Left hindlimb (tissue), 1 donor: ENCODE data around the gene PRKCG.

Experiments used
- DNase-seq: peaks from one replicate; pipeline ENCODE4 v3.0.0-alpha.2; 2018

The PRKCG gene

GRCh38 chr19:53900191-53900860 lies 18.3 kb downstream of the PRKCG start:
- no peak for DNase-seq

DNA sequence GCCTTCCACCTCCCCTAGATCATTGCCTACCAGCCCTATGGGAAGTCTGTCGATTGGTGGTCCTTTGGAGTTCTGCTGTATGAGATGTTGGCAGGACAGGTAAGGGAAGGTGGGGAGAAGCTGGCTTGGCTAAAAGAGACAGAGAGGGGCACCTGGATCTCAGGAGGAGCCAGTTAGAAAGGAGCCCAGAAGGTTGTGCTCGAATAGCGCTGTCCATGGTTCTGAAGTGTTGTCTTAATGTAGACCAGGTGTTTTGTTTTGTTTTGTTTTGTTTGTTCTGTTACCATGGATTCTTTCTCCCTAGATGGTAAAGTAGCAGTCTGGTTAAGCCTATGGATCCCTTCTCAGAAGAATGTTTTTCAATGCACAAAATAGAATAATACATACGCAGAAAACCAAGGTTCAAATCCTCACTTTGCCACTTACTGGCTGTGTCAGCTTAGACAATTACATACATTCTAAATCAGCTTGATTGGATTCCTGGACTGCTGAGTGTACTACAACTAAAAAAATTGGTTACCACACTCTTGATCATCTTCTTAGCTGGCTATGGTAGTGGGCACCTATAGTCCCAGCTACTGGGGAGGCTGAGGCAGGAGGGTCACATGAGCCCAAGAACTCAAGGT lies 21.2 kb downstream of the PRKCG start:
- no peak for DNase-seq

GRCh38 chr19:53904909-53905308 lies 22.9 kb downstream of the PRKCG start:
- no peak for DNase-seq

- DNase-seq, result no peak
These were observed 23.8 kb downstream of the PRKCG start for GRCh38 chr19:53905787-53906186.

GRCh38 chr19:53906211-53907192 lies 24.5 kb downstream of the PRKCG start:
- peak; percentile 47 for DNase-seq

- DNase-seq, result no peak
These were observed 25.2 kb downstream of the PRKCG start for GRCh38 chr19:53907193-53907581.

GRCh38 chr19:53907690-53908089 lies 25.7 kb downstream of the PRKCG start:
- DNase-seq, result no peak

GRCh38 chr19:53908106-53908934 lies 26.3 kb downstream of the PRKCG start:
- DNase-seq, result peak; percentile 62

DNA sequence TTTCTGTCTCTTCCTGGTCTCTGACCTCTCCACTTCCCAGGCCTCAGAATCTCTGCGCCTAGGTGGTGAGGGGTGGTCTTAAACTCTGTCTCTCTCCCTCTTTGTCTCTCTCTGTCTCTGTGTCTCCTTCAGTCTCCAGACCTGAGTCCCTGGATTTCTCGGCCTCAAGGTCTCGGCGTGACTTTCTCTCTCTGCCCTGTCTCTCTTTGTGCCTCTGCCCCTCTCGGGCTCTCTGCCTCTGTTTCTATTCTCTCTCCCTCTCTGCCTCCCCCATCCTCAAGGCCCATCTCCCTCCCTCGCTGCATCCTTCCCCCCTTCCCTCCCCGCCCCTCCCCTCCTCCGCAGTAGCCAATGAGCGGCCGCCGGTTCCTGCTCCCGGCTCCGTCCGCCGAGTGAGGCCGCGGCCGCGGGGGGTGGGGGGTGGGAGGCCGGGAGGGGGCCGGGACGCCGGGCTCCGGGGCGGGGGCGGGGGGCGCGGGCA lies 27.0 kb downstream of the PRKCG start, which contains the start of gene CACNG7:
Gene CACNG7, plus strand, starts transcription at position 344 of the 481 bp plus-strand sequence. CDS start 3,554 bp downstream, outside the sequence.
- no peak for DNase-seq

GRCh38 chr19:53909471-53910169 lies 27.6 kb downstream of the PRKCG start:
- no peak for DNase-seq

DNA sequence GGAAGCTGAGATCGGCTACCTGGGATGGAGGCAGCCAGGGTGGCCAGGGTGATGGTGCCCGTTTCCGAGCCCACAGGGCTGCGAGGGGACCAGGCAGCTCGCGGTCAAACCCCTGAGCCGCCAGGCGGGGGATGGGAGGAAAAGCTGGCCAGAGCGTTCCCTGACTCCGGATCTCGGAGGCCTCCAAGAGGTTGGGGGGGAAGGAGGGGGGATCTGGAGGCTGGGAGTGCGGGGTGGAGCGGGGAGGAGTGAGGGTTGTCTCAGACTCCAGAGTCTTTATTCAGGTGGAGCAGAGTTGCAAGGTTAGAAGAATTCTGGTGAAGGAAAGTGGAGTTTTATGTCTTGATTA lies 28.1 kb downstream of the PRKCG start:
- no peak for DNase-seq

DNA sequence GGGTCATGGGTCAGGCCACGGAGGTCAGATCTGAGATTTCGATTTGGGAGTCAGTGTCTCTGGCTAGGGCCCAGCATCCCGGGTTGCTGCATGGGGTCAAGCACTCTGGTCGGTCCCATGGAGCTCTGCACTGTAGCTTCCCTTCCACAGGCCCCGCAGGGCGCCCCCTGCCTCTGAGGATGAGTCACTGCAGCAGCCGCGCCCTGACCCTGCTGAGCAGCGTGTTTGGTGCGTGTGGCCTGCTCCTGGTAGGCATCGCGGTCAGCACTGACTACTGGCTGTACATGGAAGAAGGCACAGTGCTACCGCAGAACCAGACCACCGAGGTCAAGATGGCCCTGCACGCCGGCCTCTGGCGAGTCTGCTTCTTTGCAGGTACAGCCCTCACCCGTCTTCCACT lies 30.7 kb downstream of the PRKCG start:
- DNase-seq, result no peak

GRCh38 chr19:53915000-53915399 lies 33.0 kb downstream of the PRKCG start:
- no peak for DNase-seq

GRCh38 chr19:53916004-53916403 lies 34.0 kb downstream of the PRKCG start:
- DNase-seq, result no peak

- no peak for DNase-seq
These were observed 35.4 kb downstream of the PRKCG start for GRCh38 chr19:53917356-53917755.

GRCh38 chr19:53927739-53928138 lies 45.7 kb downstream of the PRKCG start:
- DNase-seq, result peak; percentile 43

GRCh38 chr19:53936029-53936428 lies 54.0 kb downstream of the PRKCG start:
- DNase-seq, result no peak

GRCh38 chr19:53942001-53942786 lies 60.2 kb downstream of the PRKCG start:
- DNase-seq, result peak; percentile 32

DNA sequence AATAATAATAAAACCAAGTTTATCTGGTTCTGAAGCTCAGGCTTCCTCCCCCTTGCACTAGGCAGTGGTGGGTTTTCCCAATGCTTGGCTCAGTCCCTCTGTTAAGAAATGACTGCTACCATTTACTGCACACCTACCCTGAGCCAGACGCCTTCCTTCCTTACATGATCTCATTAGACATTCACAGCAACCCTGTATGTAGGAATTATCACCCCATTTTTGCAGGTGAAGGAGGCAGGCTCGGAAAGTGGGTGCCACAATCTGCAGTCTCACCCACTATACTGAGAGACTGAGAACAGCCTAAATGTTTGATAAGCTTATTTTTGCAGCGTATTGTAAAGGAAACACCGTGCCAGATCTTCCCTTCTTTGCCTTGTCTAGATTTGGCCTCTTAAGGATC lies 62.4 kb downstream of the PRKCG start:
- DNase-seq, result no peak

DNA sequence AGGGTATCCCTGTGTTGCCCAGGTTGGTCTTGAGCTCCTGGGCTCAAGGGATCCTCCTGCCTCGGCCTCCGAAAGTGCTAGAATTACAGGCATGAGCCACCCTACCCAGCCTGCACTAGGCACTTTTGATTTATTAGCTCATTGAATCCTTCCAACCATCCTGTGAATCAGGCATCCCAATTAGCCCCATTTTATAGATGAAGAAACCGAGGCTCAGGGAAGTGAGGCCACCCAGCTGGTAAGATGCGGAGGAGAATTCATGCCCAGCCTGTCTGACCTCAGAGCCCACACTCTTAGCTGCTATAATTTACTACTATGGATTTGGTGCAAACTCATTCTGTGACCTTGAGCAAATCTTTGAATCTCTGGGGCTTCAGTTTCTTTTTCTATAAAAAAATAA lies 62.9 kb downstream of the PRKCG start:
- no peak for DNase-seq

- no peak for DNase-seq
These were observed 63.4 kb downstream of the PRKCG start for GRCh38 chr19:53945441-53945840.
